G401.6 (cell line): ENCODE measurements around the gene GRID1.

Source experiments
- FAIRE-seq: peaks from 2 replicates; lab custom pipeline; 2012; peaks lifted over from hg19 to GRCh38; lab: Jason Lieb, UNC

Gene GRID1

GRCh38 chr10:85919491-85920021 is 447.0 kb downstream of the GRID1 start:
- no peak for FAIRE-seq

- FAIRE-seq = no peak
Measured at GRCh38 chr10:85918371-85918770, 448.2 kb downstream of the GRID1 start.

DNA sequence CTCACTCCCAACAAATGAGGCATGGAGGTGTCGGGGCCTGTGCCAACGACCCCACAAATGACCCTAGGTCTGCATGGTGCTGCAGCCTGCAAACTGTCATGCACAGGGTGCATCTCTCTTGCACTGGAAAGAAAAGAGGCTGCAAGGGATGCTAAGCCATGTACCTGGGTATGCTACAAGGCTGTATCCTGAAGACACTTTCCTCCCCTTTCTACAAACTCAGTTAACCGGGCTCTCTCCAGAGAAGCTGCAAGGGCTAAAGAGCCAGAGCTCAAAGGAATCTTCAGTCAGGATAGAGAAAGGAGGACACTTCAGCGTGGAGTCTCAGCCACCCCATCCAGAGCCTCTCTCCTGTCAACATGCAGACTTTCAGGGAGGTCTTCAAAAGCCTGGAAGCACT is 449.0 kb downstream of the GRID1 start:
- no peak for FAIRE-seq

GRCh38 chr10:85916994-85917573 is 449.5 kb downstream of the GRID1 start:
- no peak for FAIRE-seq

GRCh38 chr10:85916286-85916685 is 450.3 kb downstream of the GRID1 start:
- FAIRE-seq = no peak

GRCh38 chr10:85915245-85915846 is 451.2 kb downstream of the GRID1 start:
- FAIRE-seq = no peak

- no peak for FAIRE-seq
Measured at GRCh38 chr10:85914720-85915119, 451.9 kb downstream of the GRID1 start.

GRCh38 chr10:85908462-85908861 is 458.1 kb downstream of the GRID1 start:
- no peak for FAIRE-seq

DNA sequence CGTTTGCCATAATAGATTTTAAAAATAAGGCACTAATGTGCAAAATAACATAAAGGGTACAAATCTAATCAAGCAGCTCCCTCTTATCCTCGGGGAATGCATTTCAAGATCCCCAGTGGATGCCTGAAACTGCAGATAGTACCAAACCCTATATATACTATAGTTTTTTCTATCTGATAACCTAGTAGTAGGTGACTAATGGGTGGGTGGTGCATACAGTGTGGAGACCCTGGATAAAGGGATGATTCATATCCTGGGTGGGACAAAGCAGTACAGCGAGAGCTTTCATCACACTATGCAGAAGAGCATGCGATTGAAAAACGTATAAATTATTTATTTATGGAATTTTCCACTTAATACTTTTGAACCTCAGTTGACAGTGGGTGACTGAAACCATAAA is 464.5 kb downstream of the GRID1 start:
- FAIRE-seq = no peak

GRCh38 chr10:85901599-85901998 is 465.0 kb downstream of the GRID1 start:
- no peak for FAIRE-seq

DNA sequence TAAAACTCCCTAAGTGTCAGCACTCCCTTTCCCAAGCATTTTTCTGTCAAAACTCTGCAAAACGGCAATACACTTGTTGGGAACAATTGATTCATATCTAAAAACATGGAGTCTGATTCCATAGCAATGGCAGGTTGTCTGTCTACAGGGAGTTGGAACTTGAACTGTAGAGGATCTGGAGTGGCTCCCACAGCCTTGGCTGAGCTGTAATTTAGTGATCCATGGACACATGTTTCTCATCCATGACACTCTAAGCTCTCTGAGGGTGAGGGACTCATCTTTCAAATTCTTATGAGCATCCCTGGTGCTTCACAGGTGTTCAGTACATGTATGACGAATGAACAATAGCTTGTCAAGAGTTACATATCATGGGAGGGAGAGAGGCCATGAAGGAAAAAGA is 466.1 kb downstream of the GRID1 start:
- no peak for FAIRE-seq

DNA sequence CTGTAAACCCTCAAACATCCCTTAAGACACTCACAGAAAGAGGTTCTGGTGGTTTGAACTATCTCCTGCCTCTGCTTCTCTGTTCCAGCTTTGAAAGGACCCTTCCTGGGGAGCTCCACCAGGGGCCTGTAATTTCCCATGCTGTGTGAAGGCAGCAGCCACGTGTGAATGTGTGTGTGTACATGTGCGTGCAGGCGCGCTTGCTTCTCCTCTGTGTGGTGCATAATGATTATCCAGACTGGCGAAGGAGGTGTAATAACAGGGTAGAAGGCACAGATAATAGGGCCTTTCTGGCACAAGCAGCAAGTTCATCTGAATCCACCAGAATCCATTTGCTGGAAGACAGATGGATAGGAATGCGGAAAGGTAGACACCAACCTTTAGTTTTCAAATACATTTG is 466.5 kb downstream of the GRID1 start:
- FAIRE-seq = no peak

DNA sequence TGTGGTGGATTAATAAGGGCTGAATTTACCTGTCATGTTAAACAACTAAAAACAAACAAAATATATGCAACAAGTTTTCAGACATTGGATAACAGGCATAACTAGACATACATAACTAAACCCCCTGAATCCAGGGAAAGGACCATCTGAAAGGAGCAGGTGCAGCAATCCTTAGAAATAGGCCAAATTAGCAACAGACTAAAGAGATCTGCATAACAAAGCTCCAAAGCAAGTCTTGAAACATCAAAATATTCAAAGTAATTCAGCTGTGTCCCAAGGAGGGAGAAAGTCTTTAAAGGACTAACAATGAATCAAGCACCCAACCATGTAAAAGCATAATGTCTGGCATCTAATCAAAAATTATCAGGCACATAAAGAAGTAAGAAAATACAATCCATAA is 475.1 kb downstream of the GRID1 start:
- no peak for FAIRE-seq

- FAIRE-seq = no peak
Measured at GRCh38 chr10:85888559-85888958, 478.0 kb downstream of the GRID1 start.

DNA sequence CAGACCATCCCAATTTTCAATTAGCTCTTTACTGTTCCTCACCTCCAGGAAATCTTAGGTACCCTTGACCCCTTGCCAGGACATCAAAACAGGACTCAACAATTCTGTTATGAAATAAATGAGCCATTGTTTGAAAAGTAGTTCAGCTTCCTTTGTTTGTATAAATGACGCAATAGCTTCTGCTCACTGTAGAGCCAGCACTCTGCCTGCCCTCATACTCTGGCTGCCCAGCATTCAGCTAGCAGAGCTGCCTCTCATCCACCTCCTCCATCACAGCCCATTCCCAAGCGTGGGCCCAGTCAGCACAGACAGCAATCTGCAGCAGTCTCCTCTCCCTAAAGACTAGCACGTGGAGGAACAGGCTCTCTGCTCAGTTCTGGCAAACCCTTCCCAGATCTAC is 478.6 kb downstream of the GRID1 start:
- no peak for FAIRE-seq

DNA sequence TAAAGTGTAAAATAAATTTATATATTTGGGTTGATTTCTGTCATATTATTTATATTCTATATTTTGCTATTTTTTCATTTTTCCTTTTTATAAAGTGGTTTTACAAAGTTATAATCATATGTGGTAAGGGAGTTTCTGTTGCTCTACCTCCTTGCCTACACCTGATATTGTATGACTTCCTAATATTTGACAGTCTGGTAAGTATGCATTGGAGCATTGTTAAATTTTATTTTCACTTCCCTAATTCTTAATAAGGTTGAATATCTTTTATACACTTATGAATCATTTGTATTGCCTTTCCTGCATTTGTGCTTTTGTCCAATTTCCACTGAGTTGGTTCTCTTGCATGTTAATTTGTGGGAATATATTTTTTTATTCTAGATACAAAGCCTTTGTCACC is 492.4 kb downstream of the GRID1 start:
- FAIRE-seq = no peak

GRCh38 chr10:85873063-85873462 is 493.5 kb downstream of the GRID1 start:
- no peak for FAIRE-seq

- FAIRE-seq = no peak
Measured at GRCh38 chr10:85868627-85869499, 497.7 kb downstream of the GRID1 start.

- FAIRE-seq = no peak
Measured at GRCh38 chr10:85864868-85865526, 501.6 kb downstream of the GRID1 start.

GRCh38 chr10:85864173-85864549 is 502.4 kb downstream of the GRID1 start:
- no peak for FAIRE-seq

- FAIRE-seq = no peak
Measured at GRCh38 chr10:85863301-85864172, 503.1 kb downstream of the GRID1 start.

DNA sequence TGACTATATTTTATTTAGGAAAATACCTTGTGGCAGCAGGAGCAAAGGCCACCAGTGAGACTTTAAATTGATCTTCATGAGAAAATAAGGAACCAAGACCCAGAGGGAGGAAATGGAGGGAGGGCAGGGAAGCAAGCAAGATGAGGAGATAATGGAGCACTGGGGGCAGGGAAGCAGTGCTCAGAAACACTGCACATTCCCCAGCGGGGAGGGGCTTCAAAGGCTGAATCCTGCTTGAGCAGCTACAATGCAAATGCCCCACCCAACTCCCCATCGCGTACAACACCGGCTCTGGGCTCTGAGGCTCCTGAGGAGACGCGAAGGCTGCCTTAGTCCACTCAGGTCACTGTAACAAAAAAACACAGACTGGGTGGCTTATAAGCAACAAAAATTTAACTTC is 503.8 kb downstream of the GRID1 start:
- no peak for FAIRE-seq
